ENCODE measurements around the gene PINLYP. TPM values are rescaled to one million over a fixed set of nuclear protein-coding genes. Genes with fewer than 3 reads are reported as not detected.
"Not testable (repeated sequence)": the region's sequence is repeated elsewhere in the genome, so short reads cannot be mapped to it uniquely, and the experiment has no call there.

The PINLYP gene
- total RNA-seq, 1 donor from 2014 or later = 13.3 TPM

- DNase-seq = no peak
Measured at GRCh38 chr19:43582495-43582894, 6.9 kb downstream of the PINLYP start.

- no peak for DNase-seq
Measured at GRCh38 chr19:43584484-43584883, 8.9 kb downstream of the PINLYP start.

- no peak for DNase-seq
Measured at GRCh38 chr19:43586346-43586745, 10.7 kb downstream of the PINLYP start.

- not testable (repeated sequence) for DNase-seq
Measured at GRCh38 chr19:43587029-43587428, 11.4 kb downstream of the PINLYP start.

- no peak for DNase-seq
Measured at GRCh38 chr19:43589277-43589676, 13.7 kb downstream of the PINLYP start.

- DNase-seq = no peak
Measured at GRCh38 chr19:43589678-43590077, 14.1 kb downstream of the PINLYP start.

- DNase-seq = no peak
Measured at GRCh38 chr19:43591904-43592772, 16.5 kb downstream of the PINLYP start.

- no peak for DNase-seq
Measured at GRCh38 chr19:43592800-43593350, 17.3 kb downstream of the PINLYP start.

- no peak for DNase-seq
Measured at GRCh38 chr19:43594081-43594697, 18.6 kb downstream of the PINLYP start.

- DNase-seq = no peak
Measured at GRCh38 chr19:43594710-43595604, 19.4 kb downstream of the PINLYP start.

GRCh38 chr19:43595605-43595998, 20.0 kb downstream of the PINLYP start:
- no peak for DNase-seq

GRCh38 chr19:43595999-43596841, 20.6 kb downstream of the PINLYP start, which contains the start of the genes IRGQ and ZNF576:
TSS of gene IRGQ (minus strand) at chr19:43596134. CDS start at chr19:43595338, 796 bp downstream.
TSS of gene ZNF576 (plus strand) at chr19:43596595. CDS start at chr19:43597109, 514 bp downstream.
- DNase-seq = peak; percentile 98

- no peak for DNase-seq
Measured at GRCh38 chr19:43596842-43597461, 21.4 kb downstream of the PINLYP start.

GRCh38 chr19:43597876-43598275, 22.3 kb downstream of the PINLYP start:
- DNase-seq = no peak

- no peak for DNase-seq
Measured at GRCh38 chr19:43598445-43599240, 23.0 kb downstream of the PINLYP start.

- no peak for DNase-seq
Measured at GRCh38 chr19:43599635-43600295, 24.2 kb downstream of the PINLYP start.

- DNase-seq = not testable (repeated sequence)
Measured at GRCh38 chr19:43600326-43600725, 24.7 kb downstream of the PINLYP start.

GRCh38 chr19:43605875-43606568, 30.4 kb downstream of the PINLYP start:
- DNase-seq = no peak
